ENCODE data around the gene AK9. TPM values are rescaled to one million over a fixed set of nuclear protein-coding genes. Genes with fewer than 3 reads are reported as not detected.

The AK9 gene
- total and polyA plus RNA-seq, 2 of the 4 experiments (the other 2 are of a cell fraction), result 1.7 to 1.8 TPM

DNA sequence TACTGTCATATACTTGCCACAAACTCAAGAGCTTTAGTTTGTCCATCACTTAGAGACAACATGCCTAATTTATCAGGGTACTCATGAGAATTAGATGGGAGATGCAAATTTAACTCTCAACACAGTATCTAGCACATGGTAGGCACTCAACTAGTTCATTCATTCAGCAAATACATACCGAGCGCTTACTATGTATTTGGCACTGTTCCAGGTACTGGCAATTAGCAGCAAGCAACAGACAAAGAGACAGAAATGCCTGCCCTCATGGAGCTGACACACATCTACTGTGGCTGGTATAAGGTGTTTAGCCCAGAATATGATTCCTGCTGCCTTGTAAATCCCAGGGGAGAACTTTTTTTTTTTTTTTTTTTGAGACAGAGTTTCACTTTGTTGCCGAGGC, 240.2 kb downstream of the AK9 start:
- H3K79me1 ChIP-seq (ENCODE audit: low read depth in 1 of 2, low read length in 2 of 2), result peaks cover 17 to 49% of the 10 kb centered on the region in 2 experiments
- H3K4me2 ChIP-seq (ENCODE audit: low read depth, low read length), result no peak overlapping the region
- dilution Hi-C loops (cut with HindIII; ENCODE audit: low sequenced_read_pairs, unreplicated experiment), result no loop called here
- H2BK15ac ChIP-seq (ENCODE audit: low read depth, low read length), result no peak overlapping the region
- BruUV-seq (replicated peaks), result no TSS peak
- CTCF ChIA-PET, result no interaction called here
- in situ Hi-C loops (cut with MboI; ENCODE audit: low sequenced_read_pairs), result no loop called here
- H2BK5ac ChIP-seq (ENCODE audit: low read depth, low read length, poor library complexity, severe bottlenecking), result no peak overlapping the region
- peaks cover 19% of the 10 kb centered on the region for H3K9me1 ChIP-seq (ENCODE audit: insufficient read depth, low read length)
- H3K36me3 ChIP-seq (ENCODE audit: control insufficient read depth, insufficient read depth, low read length), result peaks cover 53% of the 10 kb centered on the region
- H3K23ac ChIP-seq (ENCODE audit: low read depth, low read length), result no peak overlapping the region
- no peak overlapping the region for H3K27ac ChIP-seq (ENCODE audit: insufficient read depth, low read length)
- H2BK20ac ChIP-seq (ENCODE audit: low read depth, low read length), result no peak overlapping the region
- H2AK5ac ChIP-seq (ENCODE audit: low read depth, low read length), result no peak overlapping the region
- intact Hi-C loops (cut with micrococcal nuclease), result no loop called here
- TF ChIP-seq, protein P1, sequence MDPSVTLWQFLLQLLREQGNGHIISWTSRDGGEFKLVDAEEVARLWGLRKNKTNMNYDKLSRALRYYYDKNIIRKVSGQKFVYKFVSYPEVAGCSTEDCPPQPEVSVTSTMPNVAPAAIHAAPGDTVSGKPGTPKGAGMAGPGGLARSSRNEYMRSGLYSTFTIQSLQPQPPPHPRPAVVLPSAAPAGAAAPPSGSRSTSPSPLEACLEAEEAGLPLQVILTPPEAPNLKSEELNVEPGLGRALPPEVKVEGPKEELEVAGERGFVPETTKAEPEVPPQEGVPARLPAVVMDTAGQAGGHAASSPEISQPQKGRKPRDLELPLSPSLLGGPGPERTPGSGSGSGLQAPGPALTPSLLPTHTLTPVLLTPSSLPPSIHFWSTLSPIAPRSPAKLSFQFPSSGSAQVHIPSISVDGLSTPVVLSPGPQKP (IDR thresholded peaks at IDR 0.05; ENCODE audit: borderline replicate concordance, low read depth, low read length), result no peak
- no peak for TF ChIP-seq BHLHE40 (IDR thresholded peaks at IDR 0.05; ENCODE audit: low read depth, low read length)
- TF ChIP-seq RCOR1 (IDR thresholded peaks at IDR 0.05; ENCODE audit: insufficient replicate concordance, low read length), result no peak
- no peak for TF ChIP-seq MAFK (IDR thresholded peaks at IDR 0.05; ENCODE audit: low read depth, low read length)
- no peak for TF ChIP-seq MAZ (IDR thresholded peaks at IDR 0.05; ENCODE audit: borderline replicate concordance, low read depth, low read length)
- no peak for TF ChIP-seq POLR2A (IDR thresholded peaks at IDR 0.05; ENCODE audit: low read depth, low read length)
- TF ChIP-seq, protein P2, sequence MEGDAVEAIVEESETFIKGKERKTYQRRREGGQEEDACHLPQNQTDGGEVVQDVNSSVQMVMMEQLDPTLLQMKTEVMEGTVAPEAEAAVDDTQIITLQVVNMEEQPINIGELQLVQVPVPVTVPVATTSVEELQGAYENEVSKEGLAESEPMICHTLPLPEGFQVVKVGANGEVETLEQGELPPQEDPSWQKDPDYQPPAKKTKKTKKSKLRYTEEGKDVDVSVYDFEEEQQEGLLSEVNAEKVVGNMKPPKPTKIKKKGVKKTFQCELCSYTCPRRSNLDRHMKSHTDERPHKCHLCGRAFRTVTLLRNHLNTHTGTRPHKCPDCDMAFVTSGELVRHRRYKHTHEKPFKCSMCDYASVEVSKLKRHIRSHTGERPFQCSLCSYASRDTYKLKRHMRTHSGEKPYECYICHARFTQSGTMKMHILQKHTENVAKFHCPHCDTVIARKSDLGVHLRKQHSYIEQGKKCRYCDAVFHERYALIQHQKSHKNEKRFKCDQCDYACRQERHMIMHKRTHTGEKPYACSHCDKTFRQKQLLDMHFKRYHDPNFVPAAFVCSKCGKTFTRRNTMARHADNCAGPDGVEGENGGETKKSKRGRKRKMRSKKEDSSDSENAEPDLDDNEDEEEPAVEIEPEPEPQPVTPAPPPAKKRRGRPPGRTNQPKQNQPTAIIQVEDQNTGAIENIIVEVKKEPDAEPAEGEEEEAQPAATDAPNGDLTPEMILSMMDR (conservative IDR thresholded peaks at IDR 0.05; ENCODE audit: low read depth, low read length), result no peak
- no peak for TF ChIP-seq RAD21 (IDR thresholded peaks at IDR 0.05; ENCODE audit: low read length)
- no peak for TF ChIP-seq RFX5 (IDR thresholded peaks at IDR 0.05; ENCODE audit: low read depth, low read length)
- no peak for TF ChIP-seq CEBPB (IDR thresholded peaks at IDR 0.05; ENCODE audit: low read depth, low read length)
- TF ChIP-seq SMC3 (IDR thresholded peaks at IDR 0.05; ENCODE audit: low read depth, low read length), result no peak
- ATAC-seq (ENCODE audit: low read depth), result no peak
- no peak for DNase-seq
- H4K8ac ChIP-seq (ENCODE audit: low read depth in 2 of 2, low read length in 2 of 2), result no peak overlapping the region
- H2BK120ac ChIP-seq (ENCODE audit: low read depth, low read length), result no peak overlapping the region
- H4K91ac ChIP-seq (ENCODE audit: insufficient read depth, low read depth, low read length), result no peak overlapping the region
- H3K4me3 ChIP-seq (ENCODE audit: insufficient read depth, low read depth, low read length), result no peak overlapping the region
- H3K9me3 ChIP-seq (ENCODE audit: control insufficient read depth, insufficient read depth, low read length), result no peaks in the 10 kb centered on the region
- no peak overlapping the region for H3K4ac ChIP-seq (ENCODE audit: low read depth, low read length)
- no peak overlapping the region for H3K9ac ChIP-seq (ENCODE audit: low read depth, low read length)
- H2AFZ ChIP-seq (replicated peaks; ENCODE audit: low read length, poor library complexity), result no peak overlapping the region
- peaks cover 4% of the 10 kb centered on the region; the same call in 1 of the 2 replicates for H3K4me1 ChIP-seq (ENCODE audit: control insufficient read depth, insufficient read depth, low read length)
- H3K27me3 ChIP-seq (ENCODE audit: control insufficient read depth, insufficient read depth, low read length), result no peaks in the 10 kb centered on the region
- no peak overlapping the region for H3K14ac ChIP-seq (replicated peaks; ENCODE audit: low read depth, low read length)
- H3K18ac ChIP-seq (ENCODE audit: low read depth, low read length), result no peak overlapping the region
- no peak overlapping the region for H3K56ac ChIP-seq (ENCODE audit: extremely low read depth, insufficient read depth, low read length)
- peaks cover 7% of the 10 kb centered on the region; the same call in 1 of the 2 replicates for H4K20me1 ChIP-seq (ENCODE audit: insufficient read depth, low read length)
- POLR2A ChIA-PET (ENCODE audit: unreplicated experiment), result no interaction called here
- H4K5ac ChIP-seq (ENCODE audit: low read depth, low read length), result no peak overlapping the region
- H2AK9ac ChIP-seq (replicated peaks; ENCODE audit: low read depth, low read length, poor library complexity), result no peak overlapping the region
- WGBS, 2 experiments (ENCODE audit: extremely low coverage in 2 of 2, insufficient read length in 1 of 2), result no CpG with 5 or more reads among the region's 3 CpGs
